Thyroid gland (tissue), 4 donors: ENCODE measurements around the gene FOXP3. TPM values are rescaled to one million over a fixed set of nuclear protein-coding genes. Genes with fewer than 3 reads are reported as not detected.

ENCODE experiments used
- DNase-seq, 2 donors: peaks; one replicate each; pipeline ENCODE4 v3.0.0-alpha.2; 2019
- H3K27ac ChIP-seq, 3 donors: fragments of 200-600 bp; sonication (generic); 1 replicate in 2 of 3; 2 replicates in 1 of 3; pipeline ENCODE4 v1.5.1; 2016 to 2019; ENCODE audit warnings: mild to moderate bottlenecking in 1 of 3, moderate library complexity in 1 of 3
- H3K27me3 ChIP-seq: fragments of 200-600 bp; sonication (generic); one replicate; pipeline ENCODE4 v1.5.1; 2019
- H3K36me3 ChIP-seq, 2 donors: fragments of 200-600 bp; sonication (generic); one replicate each; pipeline ENCODE4 v1.5.1; 2016 to 2019
- H3K4me1 ChIP-seq, 2 donors: fragments of 200-600 bp; sonication (generic); one replicate each; pipeline ENCODE4 v1.5.1; 2017 to 2019
- H3K4me3 ChIP-seq, 3 donors: fragments of 200-600 bp; sonication (generic); replicated peaks in 1 of 3; 1 replicate in 2 of 3; 2 replicates in 1 of 3; pipeline ENCODE4 v1.5.1; 2016; ENCODE audit warnings: mild to moderate bottlenecking in 1 of 3
- H3K9me3 ChIP-seq: fragments of 200-600 bp; sonication (generic); one replicate; pipeline ENCODE4 v1.5.1; 2017
- POLR2A ChIP-seq, 2 donors: fragments of 450-650 bp; IDR thresholded peaks; one replicate each; pipeline ENCODE4 v1.6.1; 2017; ENCODE audit warnings: antibody characterized with exemption in 2 of 2, mild to moderate bottlenecking in 2 of 2, moderate library complexity in 1 of 2
- WGBS, 2 donors: methylation state at CpG; one replicate each; pipeline ENCODE4 v1.1.5; 2017; 5-methylcytosine and 5-hydroxymethylcytosine counted together
- intact Hi-C: fragments of 100-400 bp; cut with DNase I; formaldehyde crosslinking; loops from one replicate; pipeline ENCODE4 v1.15.1; 2023
- total RNA-seq, 4 donors: library from RNA; depleted of rRNA; stranded (reverse); fragments of >200 nt; gene quantifications; one replicate each; pipeline ENCODE4 v1.2.3, GENCODE V29; 2016
- TF ChIP-seq, protein P1 (sequence below), 6 experiments: fragments of 200-600 bp in 3 of 6; fragments of 450-650 bp in 3 of 6; sonication (generic) in 3 of 6; IDR thresholded peaks; one replicate each; pipeline ENCODE4 v1.5.1; 2016 to 2019; ENCODE audit warnings: antibody characterized with exemption in 6 of 6, mild to moderate bottlenecking in 2 of 6, inconsistent platforms in 1 of 6, moderate library complexity in 1 of 6

Gene FOXP3, protein sequence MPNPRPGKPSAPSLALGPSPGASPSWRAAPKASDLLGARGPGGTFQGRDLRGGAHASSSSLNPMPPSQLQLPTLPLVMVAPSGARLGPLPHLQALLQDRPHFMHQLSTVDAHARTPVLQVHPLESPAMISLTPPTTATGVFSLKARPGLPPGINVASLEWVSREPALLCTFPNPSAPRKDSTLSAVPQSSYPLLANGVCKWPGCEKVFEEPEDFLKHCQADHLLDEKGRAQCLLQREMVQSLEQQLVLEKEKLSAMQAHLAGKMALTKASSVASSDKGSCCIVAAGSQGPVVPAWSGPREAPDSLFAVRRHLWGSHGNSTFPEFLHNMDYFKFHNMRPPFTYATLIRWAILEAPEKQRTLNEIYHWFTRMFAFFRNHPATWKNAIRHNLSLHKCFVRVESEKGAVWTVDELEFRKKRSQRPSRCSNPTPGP
- under 1 TPM in 2 of 4 donors, not detected in 2; 0.11 to 0.13 TPM for total RNA-seq

DNA sequence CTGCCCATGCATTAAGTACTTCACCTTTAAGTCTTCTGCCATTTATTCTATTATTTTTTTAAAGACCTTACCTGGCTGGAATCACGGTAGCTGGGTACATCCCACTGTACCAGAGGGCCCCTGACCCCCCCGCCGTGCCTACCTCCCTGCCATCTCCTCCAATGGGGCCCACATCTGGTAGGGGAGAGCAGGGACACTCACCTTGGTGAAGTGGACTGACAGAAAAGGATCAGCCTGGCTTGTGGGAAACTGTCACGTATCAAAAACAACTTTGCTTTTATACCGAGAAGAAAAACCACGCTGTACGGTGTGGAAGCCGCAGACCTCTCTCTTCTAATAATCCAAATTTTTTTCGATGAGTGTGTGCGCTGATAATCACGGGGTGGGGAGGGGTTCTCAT is at the start of gene FOXP3:
FOXP3 (minus strand) TSS at position 251 of the 400 bp plus-strand sequence. CDS start 6,205 bp downstream, outside the sequence.
- no peak for DNase-seq
- H3K27ac ChIP-seq = no peak within 1 kb of the TSS
- intact Hi-C loops = no loop called here
- WGBS, 2 donors = 89 to 93% methylated on average over 11 of the region's 11 CpGs
- no peaks in the 10 kb centered on the region for H3K9me3 ChIP-seq
- no peaks in the 10 kb centered on the region for H3K4me1 ChIP-seq
- no peaks in the 10 kb centered on the region for H3K36me3 ChIP-seq
- no peaks in the 10 kb centered on the region for H3K27me3 ChIP-seq
- no peak within 1 kb of the TSS for H3K4me3 ChIP-seq
- TF ChIP-seq POLR2A (IDR thresholded peaks at IDR 0.05) = no peak
- TF ChIP-seq, protein P1, sequence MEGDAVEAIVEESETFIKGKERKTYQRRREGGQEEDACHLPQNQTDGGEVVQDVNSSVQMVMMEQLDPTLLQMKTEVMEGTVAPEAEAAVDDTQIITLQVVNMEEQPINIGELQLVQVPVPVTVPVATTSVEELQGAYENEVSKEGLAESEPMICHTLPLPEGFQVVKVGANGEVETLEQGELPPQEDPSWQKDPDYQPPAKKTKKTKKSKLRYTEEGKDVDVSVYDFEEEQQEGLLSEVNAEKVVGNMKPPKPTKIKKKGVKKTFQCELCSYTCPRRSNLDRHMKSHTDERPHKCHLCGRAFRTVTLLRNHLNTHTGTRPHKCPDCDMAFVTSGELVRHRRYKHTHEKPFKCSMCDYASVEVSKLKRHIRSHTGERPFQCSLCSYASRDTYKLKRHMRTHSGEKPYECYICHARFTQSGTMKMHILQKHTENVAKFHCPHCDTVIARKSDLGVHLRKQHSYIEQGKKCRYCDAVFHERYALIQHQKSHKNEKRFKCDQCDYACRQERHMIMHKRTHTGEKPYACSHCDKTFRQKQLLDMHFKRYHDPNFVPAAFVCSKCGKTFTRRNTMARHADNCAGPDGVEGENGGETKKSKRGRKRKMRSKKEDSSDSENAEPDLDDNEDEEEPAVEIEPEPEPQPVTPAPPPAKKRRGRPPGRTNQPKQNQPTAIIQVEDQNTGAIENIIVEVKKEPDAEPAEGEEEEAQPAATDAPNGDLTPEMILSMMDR (IDR thresholded peaks at IDR 0.05) = no peak

DNA sequence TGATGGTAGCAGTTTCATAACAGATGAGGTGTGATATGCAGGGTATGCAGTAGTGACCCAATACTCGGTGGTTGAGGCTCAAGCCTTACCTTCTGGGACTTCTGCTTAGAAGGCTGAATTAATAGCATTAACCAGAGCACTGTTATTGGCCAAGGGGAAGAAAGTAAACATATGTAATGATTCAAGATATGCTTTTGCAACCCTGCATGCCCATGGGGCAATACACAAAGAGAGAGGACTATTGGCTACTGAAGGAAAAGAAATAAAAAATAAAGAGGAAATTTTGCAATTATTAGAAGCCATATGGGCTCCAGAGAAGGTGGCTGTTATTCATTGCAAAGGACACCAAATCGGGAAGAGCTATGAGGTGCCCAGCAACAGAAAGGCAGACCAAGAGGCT is 47.7 kb upstream of the FOXP3 start:
- no peak for DNase-seq
- WGBS, 2 donors = 83 to 86% methylated on average over 2 of the region's 2 CpGs
- intact Hi-C loops = no loop called here
- Histone ChIP-seq H3K36me3 (no peaks in the 10 kb centered on the region), H3K4me1 (no peaks in the 10 kb centered on the region), H3K4me3 (no peak overlapping the region), H3K27ac (no peak overlapping the region), H3K9me3 (no peaks in the 10 kb centered on the region), H3K27me3 (no peaks in the 10 kb centered on the region)
- no peak for TF ChIP-seq POLR2A (IDR thresholded peaks at IDR 0.05)
- TF ChIP-seq, protein P1 (IDR thresholded peaks at IDR 0.05) = no peak

DNA sequence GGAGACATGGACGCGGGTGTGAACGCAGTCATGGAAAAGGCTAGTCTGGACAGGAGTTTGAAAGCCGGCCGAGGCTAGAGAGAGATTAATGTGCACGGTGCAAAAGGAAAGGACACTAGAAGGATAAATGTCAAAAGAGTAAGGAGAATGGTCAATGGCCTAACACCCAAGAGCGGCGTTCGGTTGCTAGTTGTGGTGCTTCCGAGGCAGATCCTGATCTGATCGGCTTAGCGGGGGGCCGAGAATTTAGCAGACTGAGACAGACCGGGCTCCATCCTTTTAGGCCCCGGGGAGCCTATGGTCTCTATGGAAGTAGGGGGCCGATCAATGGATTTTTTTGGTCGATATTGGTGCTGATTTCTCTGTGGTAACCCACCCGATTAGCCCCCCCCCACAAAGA is 45.9 kb upstream of the FOXP3 start:
- Histone ChIP-seq H3K27me3 (no peaks in the 10 kb centered on the region), H3K36me3 (no peaks in the 10 kb centered on the region), H3K4me3 (no peak overlapping the region), H3K4me1 (no peaks in the 10 kb centered on the region), H3K9me3 (no peaks in the 10 kb centered on the region), H3K27ac (peak overlapping the region; percentile 52 to 85 (median 54))
- TF ChIP-seq, protein P1 (IDR thresholded peaks at IDR 0.05) = no peak
- TF ChIP-seq POLR2A (IDR thresholded peaks at IDR 0.05) = no peak
- DNase-seq = no peak
- WGBS, 2 donors = 47 to 64% methylated on average over 18 of the region's 18 CpGs
- intact Hi-C loops = no loop called here

DNA sequence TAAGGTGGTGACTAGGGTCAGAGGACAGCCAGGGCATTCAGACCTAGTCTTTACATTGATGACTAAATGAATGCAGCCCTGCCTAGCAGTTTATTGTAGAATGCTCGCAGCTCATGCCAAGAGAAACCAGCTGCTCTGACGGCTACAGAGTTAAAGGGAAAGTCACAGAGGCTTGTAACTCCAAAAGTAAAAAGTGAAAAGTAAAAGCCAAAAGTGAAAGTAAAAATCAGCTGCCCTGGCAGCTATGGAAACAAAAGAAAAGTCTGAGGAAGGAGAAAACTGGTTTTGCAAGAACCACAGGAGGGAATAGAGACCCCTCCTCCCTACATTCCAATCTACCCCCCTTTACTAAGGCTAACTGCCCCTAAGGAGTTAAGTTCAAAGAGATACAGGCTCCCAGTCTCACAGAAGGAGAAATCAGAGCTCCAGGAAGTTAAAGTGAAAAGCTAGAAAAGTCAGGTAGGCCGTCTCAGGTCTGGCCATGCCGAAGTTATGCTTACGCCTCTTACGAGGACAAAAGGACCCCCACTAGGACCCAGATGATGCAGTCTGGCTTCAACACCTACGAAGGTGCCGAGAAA is 45.0 kb upstream of the FOXP3 start:
- 5 to 8% methylated on average over 8 of the region's 8 CpGs for WGBS, 2 donors

More for the DNA sequence above, 45.0 kb upstream of the FOXP3 start:
- no peak for TF ChIP-seq POLR2A (IDR thresholded peaks at IDR 0.05)
- TF ChIP-seq, protein P1 (IDR thresholded peaks at IDR 0.05) = no peak
- no peaks in the 10 kb centered on the region for H3K27me3 ChIP-seq
- H3K4me3 ChIP-seq = peak overlapping the region in 2 of 3 donors; percentile 7 to 32
- H3K36me3 ChIP-seq = no peaks in the 10 kb centered on the region
- no peaks in the 10 kb centered on the region for H3K9me3 ChIP-seq
- intact Hi-C loops = no loop called here
- H3K4me1 ChIP-seq = no peaks in the 10 kb centered on the region
- DNase-seq = peak; percentile 20 to 33
- H3K27ac ChIP-seq = peak overlapping the region; percentile 52 to 85 (median 54)
